ENCODE results near the gene RNASEH2C. TPM values are rescaled to one million over a fixed set of nuclear protein-coding genes. Genes with fewer than 3 reads are reported as not detected.

Gene RNASEH2C
- total and polyA plus RNA-seq, 2 of the 13 experiments (the other 11 are each of a cell fraction or from before 2014, with no cell fraction given), result 27.4 to 50.9 TPM

GRCh38 chr11:65695459-65696241 is 24.9 kb downstream of the RNASEH2C start:
- ATAC-seq (peak; percentile 42; the same call in 2 of the 3 replicates), FAIRE-seq (no peak), DNase-seq (ENCODE audit: low spot score) (peak; percentile 77)
- ChIA-PET POLR2A (interaction anchor here (0.9 to 1.2 kb wide), 2 partner anchors 25 to 43 kb away, joined by 3 read pairs; partner anchors contain the start of gene RNASEH2C), CTCF (ENCODE audit: low intra/inter-chr PET ratio, low total read pairs) (no interaction called here)
- Histone ChIP-seq H3K9ac (ENCODE audit: insufficient read depth, low read depth, low read length) (no peak overlapping the region), H3K27ac (ENCODE audit: extremely low read length, insufficient read depth, low read length) (no peak overlapping the region), H3K79me2 (ENCODE audit: insufficient read depth, low read length) (no peaks in the 10 kb centered on the region), H3K4me1 (ENCODE audit: insufficient read depth, low read length) (peaks cover 15% of the 10 kb centered on the region), H3K27me3 (ENCODE audit: control insufficient read depth in 1 of 2, insufficient read depth in 2 of 2, low read length in 2 of 2) (peaks cover 2 to 31% of the 10 kb centered on the region in 2 experiments), H4K20me1 (ENCODE audit: insufficient read depth, low read length) (no peaks in the 10 kb centered on the region), H3K9me3 (ENCODE audit: low read length) (no peaks in the 10 kb centered on the region), H2AFZ (ENCODE audit: low read length) (no peak overlapping the region), H3K4me2 (ENCODE audit: low read depth, low read length) (peak overlapping the region; percentile 45; the same call in 1 of the 2 replicates), H3K4me3 (replicated peaks in 1 of 3; ENCODE audit: insufficient read depth in 1 of 3, low read depth in 2 of 3, low read length in 3 of 3) (peak overlapping the region in 1 of 3 experiments; percentile 10; a peak in 1 of 6 replicates), H3K36me3 (replicated peaks in 1 of 2; ENCODE audit: control insufficient read depth in 1 of 2, insufficient read depth in 2 of 2, low read length in 2 of 2) (no peaks in the 10 kb centered on the region)
- in situ Hi-C loops (cut with HindIII; ENCODE audit: extremely low pct_ligation_motif_present, low pct_unique_long_range_greater_than_20kb) (no loop called here), intact Hi-C loops (cut with micrococcal nuclease; ENCODE audit: unreplicated experiment) (no loop called here)
- BruUV-seq (replicated peaks), result no TSS peak
- WGBS (ENCODE audit: low lambda C conversion rate), result 15% methylated on average over 12 of the region's 12 CpGs
- TF ChIP-seq NFIC (IDR thresholded peaks at IDR 0.05; ENCODE audit: low read length) (0 out of 2 replicates have a peak, but pooled peaks have one; percentile 47), SALL1 (CRISPR knock-in tag; IDR thresholded peaks at IDR 0.05) (0 out of 2 replicates have a peak, but pooled peaks have one; percentile 17), NR2F6 (IDR thresholded peaks at IDR 0.05) (no peak), NR2F6 (CRISPR knock-in tag; IDR thresholded peaks at IDR 0.05) (peak; percentile 12; the same call in 1 of the 2 replicates), GFI1 (CRISPR knock-in tag; IDR thresholded peaks at IDR 0.05; ENCODE audit: borderline replicate concordance) (no peak), PBX2 (CRISPR knock-in tag; IDR thresholded peaks at IDR 0.05) (no peak), FOXA3 (CRISPR knock-in tag; IDR thresholded peaks at IDR 0.05) (peak; percentile 74; the same call in 1 of the 2 replicates), SOX5 (CRISPR knock-in tag; IDR thresholded peaks at IDR 0.05; ENCODE audit: borderline replicate concordance) (peak; percentile 99), FOXP4 (CRISPR knock-in tag; IDR thresholded peaks at IDR 0.05) (0 out of 2 replicates have a peak, but pooled peaks have one; percentile 20), GATAD2A (CRISPR knock-in tag; IDR thresholded peaks at IDR 0.05) (peak; percentile 51), TEAD3 (CRISPR knock-in tag; optimal IDR thresholded peaks at IDR 0.05; ENCODE audit: borderline replicate concordance) (peak; percentile 37), SAP130 (CRISPR knock-in tag; IDR thresholded peaks at IDR 0.05; ENCODE audit: low read depth) (0 out of 2 replicates have a peak, but pooled peaks have one; percentile 11), SMAD3 (CRISPR knock-in tag; IDR thresholded peaks at IDR 0.05) (no peak), UBTF (CRISPR knock-in tag; IDR thresholded peaks at IDR 0.05) (no peak), ZNF563 (CRISPR knock-in tag; IDR thresholded peaks at IDR 0.05) (no peak), HMG20A (CRISPR knock-in tag; IDR thresholded peaks at IDR 0.05; ENCODE audit: borderline replicate concordance) (0 out of 2 replicates have a peak, but pooled peaks have one; percentile 10), SMARCC2 (IDR thresholded peaks at IDR 0.05) (no peak)
